Fibroblast of lung (primary cell): ENCODE data around the gene BPIFA2. TPM values are rescaled to one million over a fixed set of nuclear protein-coding genes. Genes with fewer than 3 reads are reported as not detected.

ENCODE experiments used
- DNase-seq, 2 donors: peaks; one replicate each; pipeline versions ENCODE4 v3.0.0 to v3.0.0-alpha.2; 2010; ENCODE audit warnings: low read depth in 2 of 2
- H2AFZ ChIP-seq: 2 replicates; pipeline ENCODE4 v1.5.1; 2012; ENCODE audit warnings: low read length, control low read depth, inconsistent platforms
- H3K27ac ChIP-seq: 2 replicates; pipeline ENCODE4 v1.5.1; 2011; ENCODE audit warnings: low read length, control low read depth; ENCODE audit not compliant: insufficient read depth
- H3K27me3 ChIP-seq: 2 replicates; pipeline ENCODE4 v1.5.1; 2011; ENCODE audit warnings: mild to moderate bottlenecking, low read length; ENCODE audit not compliant: control insufficient read depth, insufficient read depth
- H3K36me3 ChIP-seq: 2 replicates; pipeline ENCODE4 v1.5.1; 2011; ENCODE audit warnings: low read length; ENCODE audit not compliant: control insufficient read depth, insufficient read depth
- H3K4me1 ChIP-seq: 2 replicates; pipeline ENCODE4 v1.5.1; 2011; ENCODE audit warnings: low read length; ENCODE audit not compliant: control insufficient read depth, insufficient read depth; ENCODE audit errors: extremely low read depth
- H3K4me2 ChIP-seq: 2 replicates; pipeline ENCODE4 v1.5.1; 2011; ENCODE audit warnings: low read length, control low read depth; ENCODE audit not compliant: insufficient read depth; ENCODE audit errors: extremely low read depth
- H3K4me3 ChIP-seq, 4 experiments: fragments of 200-600 bp in 1 of 4; sonication (generic) in 1 of 4; replicated peaks in 1 of 4; 2 replicates each; pipeline ENCODE4 v1.5.1; 2011 to 2016; ENCODE audit warnings: low read length in 4 of 4, low read depth in 3 of 4, mild to moderate bottlenecking in 3 of 4, control low read depth in 2 of 4, inconsistent platforms in 1 of 4, mixed read lengths in 1 of 4; ENCODE audit not compliant: insufficient read depth in 1 of 4; ENCODE audit errors: control extremely low read depth in 1 of 4
- H3K79me2 ChIP-seq: 2 replicates; pipeline ENCODE4 v1.5.1; 2012; ENCODE audit warnings: mild to moderate bottlenecking, low read length, inconsistent platforms; ENCODE audit not compliant: control insufficient read depth, insufficient read depth
- H3K9ac ChIP-seq: 2 replicates; pipeline ENCODE4 v1.5.1; 2011; ENCODE audit warnings: mild to moderate bottlenecking, low read length, control low read depth; ENCODE audit not compliant: insufficient read depth
- H3K9me3 ChIP-seq: 2 replicates; pipeline ENCODE4 v1.5.1; 2012; ENCODE audit warnings: low read depth, low read length; ENCODE audit not compliant: control insufficient read depth, insufficient read depth
- H4K20me1 ChIP-seq: 2 replicates; pipeline ENCODE4 v1.5.1; 2011; ENCODE audit warnings: low read length; ENCODE audit not compliant: control insufficient read depth, insufficient read depth; ENCODE audit errors: extremely low read depth
- CTCF ChIP-seq, 2 donors: IDR thresholded peaks in 1 of 2; conservative IDR thresholded peaks in 1 of 2; 1 replicate in 1 of 2; 2 replicates in 1 of 2; pipeline ENCODE4 v1.5.1; 2011 to 2012; ENCODE audit warnings: low read length in 2 of 2, control low read depth in 1 of 2, inconsistent platforms in 1 of 2, low read depth in 1 of 2, mild to moderate bottlenecking in 1 of 2
- EZH2 ChIP-seq: IDR thresholded peaks from 2 replicates; pipeline ENCODE4 v1.5.1; 2012; ENCODE audit warnings: low read length, control low read depth, mild to moderate bottlenecking; ENCODE audit errors: missing control alignments
- polyA plus RNA-seq, 2 donors: library from polyadenylated mRNA; depleted of rRNA in 1 of 2; stranded (reverse) in 1 of 2; unstranded in 1 of 2; fragments of >200 nt; gene quantifications; 2 replicates each; pipeline ENCODE4 v1.2.1, GENCODE V29; 2011 to 2012; ENCODE audit warnings: missing spikeins in 1 of 2
- total RNA-seq: library from RNA; depleted of rRNA; stranded (reverse); fragments of >200 nt; gene quantifications from 2 replicates; pipeline ENCODE4 v1.2.1, GENCODE V29; 2014

Gene BPIFA2
- total and polyA plus RNA-seq, 2 donors (not counting 1 experiment from before 2014, with no cell fraction given), result not detected

GRCh38 chr20:33187491-33187890 is 19.5 kb downstream of the BPIFA2 start:
- Histone ChIP-seq H3K79me2 (no peaks in the 10 kb centered on the region), H3K4me3 (no peak overlapping the region), H3K27ac (no peak overlapping the region), H3K4me2 (no peak overlapping the region), H3K9ac (no peak overlapping the region), H2AFZ (no peak overlapping the region), H3K36me3 (no peaks in the 10 kb centered on the region), H3K27me3 (no peaks in the 10 kb centered on the region), H4K20me1 (no peaks in the 10 kb centered on the region), H3K9me3 (no peaks in the 10 kb centered on the region), H3K4me1 (no peaks in the 10 kb centered on the region)
- TF ChIP-seq EZH2 (no peak), CTCF (conservative IDR thresholded peaks at IDR 0.05 in 1 of 2, IDR thresholded peaks at IDR 0.05 in 1 of 2; ENCODE audit: low read depth in 1 of 2, low read length in 2 of 2) (no peak)
- DNase-seq, result no peak

DNA sequence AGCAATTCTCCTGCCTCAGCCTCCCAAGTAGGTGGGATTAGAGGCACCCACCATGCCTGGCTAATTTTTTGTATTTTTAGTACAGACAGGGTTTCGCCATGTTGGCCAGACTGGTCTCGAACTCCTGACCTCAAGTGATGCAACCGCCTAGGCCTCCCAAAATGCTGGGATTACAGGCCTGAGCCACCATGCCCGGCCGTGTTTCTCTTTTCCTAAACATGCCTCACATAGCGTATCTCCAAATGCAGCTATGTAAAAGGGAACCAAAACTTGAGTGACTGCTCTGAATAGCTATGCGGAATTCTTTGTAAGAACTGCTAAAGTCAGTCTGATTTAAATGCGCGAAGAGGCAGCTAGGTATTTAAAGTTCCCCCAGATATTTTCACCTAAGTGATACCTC is 20.5 kb downstream of the BPIFA2 start:
- Histone ChIP-seq H3K9ac (no peak overlapping the region), H3K27ac (no peak overlapping the region), H3K79me2 (no peaks in the 10 kb centered on the region), H3K27me3 (no peaks in the 10 kb centered on the region), H2AFZ (no peak overlapping the region), H3K4me3 (no peak overlapping the region), H3K36me3 (no peaks in the 10 kb centered on the region), H3K4me1 (no peaks in the 10 kb centered on the region), H3K9me3 (no peaks in the 10 kb centered on the region), H3K4me2 (no peak overlapping the region), H4K20me1 (no peaks in the 10 kb centered on the region)
- no peak for DNase-seq
- no peak for TF ChIP-seq EZH2
- TF ChIP-seq CTCF (conservative IDR thresholded peaks at IDR 0.05 in 1 of 2, IDR thresholded peaks at IDR 0.05 in 1 of 2; ENCODE audit: low read depth in 1 of 2, low read length in 2 of 2), result no peak

- no peaks in the 10 kb centered on the region for H3K79me2 ChIP-seq
- H3K4me1 ChIP-seq, result no peaks in the 10 kb centered on the region
- H3K4me2 ChIP-seq, result no peak overlapping the region
- no peak overlapping the region for H3K27ac ChIP-seq
- no peaks in the 10 kb centered on the region for H3K9me3 ChIP-seq
- DNase-seq, result no peak
- H2AFZ ChIP-seq, result no peak overlapping the region
- no peaks in the 10 kb centered on the region for H3K27me3 ChIP-seq
- no peak for TF ChIP-seq CTCF (conservative IDR thresholded peaks at IDR 0.05 in 1 of 2, IDR thresholded peaks at IDR 0.05 in 1 of 2; ENCODE audit: low read depth in 1 of 2, low read length in 2 of 2)
- TF ChIP-seq EZH2, result no peak
- no peaks in the 10 kb centered on the region for H4K20me1 ChIP-seq
- H3K36me3 ChIP-seq, result no peaks in the 10 kb centered on the region
- no peak overlapping the region for H3K4me3 ChIP-seq
- H3K9ac ChIP-seq, result no peak overlapping the region
Observed at GRCh38 chr20:33191484-33191883, 23.5 kb downstream of the BPIFA2 start.
